ACC112 (cell line): Measurements from ENCODE around the gene CADM1.

Experiments used
- H2AFZ ChIP-seq: fragments of 200-600 bp; sonication (generic); one replicate; pipeline ENCODE4 v1.6.0; 2017; ENCODE audit warnings: antibody characterized with exemption, low read length; ENCODE audit not compliant: unreplicated experiment
- H3K27ac ChIP-seq: fragments of 200-600 bp; sonication (generic); 2 replicates; pipeline ENCODE4 v1.5.1; 2014; ENCODE audit warnings: low read depth, mild to moderate bottlenecking, antibody characterized with exemption, low read length, moderate library complexity
- H3K27me3 ChIP-seq: fragments of 200-600 bp; sonication (generic); 2 replicates; pipeline ENCODE4 v1.6.1; 2014; ENCODE audit warnings: mild to moderate bottlenecking, antibody characterized with exemption, low read length, moderate library complexity, mixed read lengths; ENCODE audit not compliant: insufficient read depth
- H3K36me3 ChIP-seq: fragments of 200-600 bp; sonication (generic); 2 replicates; pipeline ENCODE4 v1.6.1; 2016; ENCODE audit warnings: mild to moderate bottlenecking, antibody characterized with exemption, low read length, moderate library complexity, mixed read lengths; ENCODE audit not compliant: insufficient read depth
- H3K4me1 ChIP-seq: fragments of 200-600 bp; sonication (generic); one replicate; pipeline ENCODE4 v1.6.1; 2016; ENCODE audit warnings: low read length, mixed read lengths; ENCODE audit not compliant: insufficient read depth, unreplicated experiment, control insufficient read depth
- H3K4me3 ChIP-seq: fragments of 200-600 bp; sonication (generic); 2 replicates; pipeline ENCODE4 v1.5.1; 2014; ENCODE audit warnings: mild to moderate bottlenecking, low read depth, low read length
- H3K79me2 ChIP-seq: fragments of 200-600 bp; sonication (generic); one replicate; pipeline ENCODE4 v1.6.0; 2016; ENCODE audit warnings: low read length; ENCODE audit not compliant: control insufficient read depth, unreplicated experiment, insufficient read depth

CADM1 gene

GRCh38 chr11:115504276-115505158, at the start of gene CADM1:
Gene CADM1 (minus strand): TSS chr11:115504415.
- Histone ChIP-seq H2AFZ (no peak within 1 kb of the TSS), H3K27me3 (peaks cover 50% of the 10 kb centered on the region), H3K4me1 (no peaks in the 10 kb centered on the region), H3K79me2 (no peaks in the 10 kb centered on the region), H3K4me3 (no peak within 1 kb of the TSS), H3K36me3 (no peaks in the 10 kb centered on the region), H3K27ac (no peak within 1 kb of the TSS)

- no peaks in the 10 kb centered on the region for H3K27me3 ChIP-seq
These were observed 48.7 kb upstream of the CADM1 start for GRCh38 chr11:115552773-115553438.

GRCh38 chr11:115552151-115552772, 48.0 kb upstream of the CADM1 start:
- H3K4me1 ChIP-seq = no peaks in the 10 kb centered on the region
- no peak overlapping the region for H3K4me3 ChIP-seq
- no peak overlapping the region for H3K27ac ChIP-seq
- no peaks in the 10 kb centered on the region for H3K27me3 ChIP-seq
- no peaks in the 10 kb centered on the region for H3K36me3 ChIP-seq
- no peak overlapping the region for H2AFZ ChIP-seq
- H3K79me2 ChIP-seq = no peaks in the 10 kb centered on the region

More at GRCh38 chr11:115552773-115553438, 48.7 kb upstream of the CADM1 start:
- Histone ChIP-seq H2AFZ (no peak overlapping the region), H3K4me1 (no peaks in the 10 kb centered on the region), H3K36me3 (no peaks in the 10 kb centered on the region), H3K4me3 (no peak overlapping the region), H3K27ac (no peak overlapping the region), H3K79me2 (no peaks in the 10 kb centered on the region)

- Histone ChIP-seq H3K27ac (no peak overlapping the region), H3K27me3 (no peaks in the 10 kb centered on the region), H3K36me3 (no peaks in the 10 kb centered on the region), H3K4me3 (no peak overlapping the region), H2AFZ (no peak overlapping the region), H3K4me1 (no peaks in the 10 kb centered on the region), H3K79me2 (no peaks in the 10 kb centered on the region)
These were observed 46.3 kb upstream of the CADM1 start for GRCh38 chr11:115550291-115551059.

GRCh38 chr11:115548878-115549528, 44.8 kb upstream of the CADM1 start:
- Histone ChIP-seq H3K4me3 (no peak overlapping the region), H3K79me2 (no peaks in the 10 kb centered on the region), H3K36me3 (no peaks in the 10 kb centered on the region), H2AFZ (no peak overlapping the region), H3K4me1 (no peaks in the 10 kb centered on the region), H3K27ac (no peak overlapping the region), H3K27me3 (no peaks in the 10 kb centered on the region)

- H3K27me3 ChIP-seq = no peaks in the 10 kb centered on the region
- H3K79me2 ChIP-seq = no peaks in the 10 kb centered on the region
- H3K4me1 ChIP-seq = no peaks in the 10 kb centered on the region
- H3K27ac ChIP-seq = no peak overlapping the region
- H2AFZ ChIP-seq = no peak overlapping the region
- no peak overlapping the region for H3K4me3 ChIP-seq
- no peaks in the 10 kb centered on the region for H3K36me3 ChIP-seq
These were observed 41.5 kb upstream of the CADM1 start for GRCh38 chr11:115545581-115546210.

GRCh38 chr11:115544422-115544948, 40.3 kb upstream of the CADM1 start:
- no peak overlapping the region for H2AFZ ChIP-seq

GRCh38 chr11:115541518-115541917, 37.3 kb upstream of the CADM1 start:
- Histone ChIP-seq H2AFZ (no peak overlapping the region), H3K36me3 (no peaks in the 10 kb centered on the region), H3K79me2 (no peaks in the 10 kb centered on the region), H3K27me3 (no peaks in the 10 kb centered on the region), H3K27ac (no peak overlapping the region), H3K4me1 (no peaks in the 10 kb centered on the region), H3K4me3 (no peak overlapping the region)

More at GRCh38 chr11:115544422-115544948, 40.3 kb upstream of the CADM1 start:
- no peak overlapping the region for H3K4me3 ChIP-seq
- no peak overlapping the region for H3K27ac ChIP-seq
- H3K36me3 ChIP-seq = no peaks in the 10 kb centered on the region
- H3K79me2 ChIP-seq = no peaks in the 10 kb centered on the region
- no peaks in the 10 kb centered on the region for H3K27me3 ChIP-seq
- no peaks in the 10 kb centered on the region for H3K4me1 ChIP-seq

- no peaks in the 10 kb centered on the region for H3K4me1 ChIP-seq
- no peak overlapping the region for H3K27ac ChIP-seq
- H3K27me3 ChIP-seq = no peaks in the 10 kb centered on the region
- no peak overlapping the region for H3K4me3 ChIP-seq
- H3K36me3 ChIP-seq = no peaks in the 10 kb centered on the region
- no peak overlapping the region for H2AFZ ChIP-seq
- no peaks in the 10 kb centered on the region for H3K79me2 ChIP-seq
These were observed 35.6 kb upstream of the CADM1 start for GRCh38 chr11:115539844-115540243.
